ENCODE measurements around the gene ARHGAP19. TPM values are rescaled to one million over a fixed set of nuclear protein-coding genes. Genes with fewer than 3 reads are reported as not detected.

ARHGAP19 gene
- total and polyA plus RNA-seq, 9 of the 15 experiments (the other 6 are each of a cell fraction or from before 2014, with no cell fraction given): 14.8 to 49.5 (median 26.8) TPM

- no peak for TF ChIP-seq NCOR1 (IDR thresholded peaks at IDR 0.05)
- no peak for TF ChIP-seq POLR3G (IDR thresholded peaks at IDR 0.05; ENCODE audit: extremely low read depth, insufficient read length, insufficient replicate concordance)
- TF ChIP-seq KAT2B (IDR thresholded peaks at IDR 0.05; ENCODE audit: low read depth, low read length): no peak
- TF ChIP-seq ZNF282 (CRISPR knock-in tag; IDR thresholded peaks at IDR 0.05): no peak
- TF ChIP-seq CBX1 (IDR thresholded peaks at IDR 0.05; ENCODE audit: low read depth): no peak
- no peak for TF ChIP-seq NELFE (IDR thresholded peaks at IDR 0.05; ENCODE audit: insufficient read depth, insufficient read length)
- no peak for TF ChIP-seq ZKSCAN3 (CRISPR knock-in tag; IDR thresholded peaks at IDR 0.05)
- no peak for TF ChIP-seq TCF3 (CRISPR knock-in tag; IDR thresholded peaks at IDR 0.05)
- no peak for TF ChIP-seq MTA3 (IDR thresholded peaks at IDR 0.05; ENCODE audit: borderline replicate concordance)
- no peak for TF ChIP-seq SLC30A9 (CRISPR knock-in tag; IDR thresholded peaks at IDR 0.05)
- TF ChIP-seq ATF1 (CRISPR knock-in tag; IDR thresholded peaks at IDR 0.05): no peak
- no peak for TF ChIP-seq ATF1 (tag; IDR thresholded peaks at IDR 0.05)
- TF ChIP-seq ADNP (tag; IDR thresholded peaks at IDR 0.05): 0 out of 2 replicates have a peak, but pooled peaks have one; percentile 22
- TF ChIP-seq ZNF583 (CRISPR knock-in tag; IDR thresholded peaks at IDR 0.05): no peak
- no peak for TF ChIP-seq KDM5B (IDR thresholded peaks at IDR 0.05; ENCODE audit: insufficient replicate concordance, low read depth, low read length)
- TF ChIP-seq YY1 (IDR thresholded peaks at IDR 0.05; ENCODE audit: borderline replicate concordance in 1 of 3, control insufficient read depth in 1 of 3, extremely low read depth in 1 of 3, insufficient read depth in 3 of 3, insufficient read length in 1 of 3, insufficient replicate concordance in 2 of 3, low read depth in 1 of 3, low read length in 2 of 3): peak in 1 of 3 experiments; percentile 44
- no peak for TF ChIP-seq SAP30 (IDR thresholded peaks at IDR 0.05; ENCODE audit: borderline replicate concordance, insufficient read depth, low read depth, low read length, poor library complexity, severe bottlenecking)
- TF ChIP-seq ZBTB11 (CRISPR knock-in tag; IDR thresholded peaks at IDR 0.05): 0 out of 6 replicates have a peak, but pooled peaks of 1 of the 3 experiments have one; percentile 1
- no peak for TF ChIP-seq RNF2 (IDR thresholded peaks at IDR 0.05)
These were observed 910 bp downstream of the ARHGAP19 start (continued) for GRCh38 chr10:97291357-97292096.

Measured in K562 (cell line).